ENCODE measurements around the gene IQCM.

IQCM gene

GRCh38 chr4:149835280-149835679 lies 19.6 kb upstream of the IQCM start:
- Histone ChIP-seq H3K36me3 (no peaks in the 10 kb centered on the region), H3K4me1 (no peaks in the 10 kb centered on the region), H3K9me3 (no peaks in the 10 kb centered on the region), H3K4me3 (ENCODE audit: low read depth, low read length) (no peak overlapping the region), H3K27me3 (no peaks in the 10 kb centered on the region)
- TF ChIP-seq, protein P1, sequence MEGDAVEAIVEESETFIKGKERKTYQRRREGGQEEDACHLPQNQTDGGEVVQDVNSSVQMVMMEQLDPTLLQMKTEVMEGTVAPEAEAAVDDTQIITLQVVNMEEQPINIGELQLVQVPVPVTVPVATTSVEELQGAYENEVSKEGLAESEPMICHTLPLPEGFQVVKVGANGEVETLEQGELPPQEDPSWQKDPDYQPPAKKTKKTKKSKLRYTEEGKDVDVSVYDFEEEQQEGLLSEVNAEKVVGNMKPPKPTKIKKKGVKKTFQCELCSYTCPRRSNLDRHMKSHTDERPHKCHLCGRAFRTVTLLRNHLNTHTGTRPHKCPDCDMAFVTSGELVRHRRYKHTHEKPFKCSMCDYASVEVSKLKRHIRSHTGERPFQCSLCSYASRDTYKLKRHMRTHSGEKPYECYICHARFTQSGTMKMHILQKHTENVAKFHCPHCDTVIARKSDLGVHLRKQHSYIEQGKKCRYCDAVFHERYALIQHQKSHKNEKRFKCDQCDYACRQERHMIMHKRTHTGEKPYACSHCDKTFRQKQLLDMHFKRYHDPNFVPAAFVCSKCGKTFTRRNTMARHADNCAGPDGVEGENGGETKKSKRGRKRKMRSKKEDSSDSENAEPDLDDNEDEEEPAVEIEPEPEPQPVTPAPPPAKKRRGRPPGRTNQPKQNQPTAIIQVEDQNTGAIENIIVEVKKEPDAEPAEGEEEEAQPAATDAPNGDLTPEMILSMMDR (IDR thresholded peaks at IDR 0.05; ENCODE audit: low read depth, low read length): no peak
- no peak for DNase-seq

- no peaks in the 10 kb centered on the region for H3K36me3 ChIP-seq
- TF ChIP-seq, protein P1 (IDR thresholded peaks at IDR 0.05; ENCODE audit: low read depth, low read length): no peak
- no peak overlapping the region for H3K4me3 ChIP-seq (ENCODE audit: low read depth, low read length)
- H3K9me3 ChIP-seq: no peaks in the 10 kb centered on the region
- no peaks in the 10 kb centered on the region for H3K27me3 ChIP-seq
- H3K4me1 ChIP-seq: no peaks in the 10 kb centered on the region; the same call in 1 of the 2 replicates
- no peak for DNase-seq
Observed at GRCh38 chr4:149831656-149832208, 16.1 kb upstream of the IQCM start.

GRCh38 chr4:149830823-149831222 lies 15.2 kb upstream of the IQCM start:
- no peaks in the 10 kb centered on the region for H3K9me3 ChIP-seq
- no peaks in the 10 kb centered on the region for H3K27me3 ChIP-seq
- no peaks in the 10 kb centered on the region; the same call in 1 of the 2 replicates for H3K4me1 ChIP-seq
- H3K4me3 ChIP-seq (ENCODE audit: low read depth, low read length): no peak overlapping the region
- H3K36me3 ChIP-seq: no peaks in the 10 kb centered on the region
- no peak for DNase-seq
- TF ChIP-seq, protein P1 (IDR thresholded peaks at IDR 0.05; ENCODE audit: low read depth, low read length): no peak

- no peaks in the 10 kb centered on the region for H3K36me3 ChIP-seq
- DNase-seq: no peak
- TF ChIP-seq, protein P1 (IDR thresholded peaks at IDR 0.05; ENCODE audit: low read depth, low read length): no peak
- no peak overlapping the region for H3K4me3 ChIP-seq (ENCODE audit: low read depth, low read length)
- H3K4me1 ChIP-seq: no peaks in the 10 kb centered on the region; the same call in 1 of the 2 replicates
- H3K27me3 ChIP-seq: no peaks in the 10 kb centered on the region
- H3K9me3 ChIP-seq: no peaks in the 10 kb centered on the region
Observed at GRCh38 chr4:149825336-149825735, 9.7 kb upstream of the IQCM start.

GRCh38 chr4:149823769-149824221 lies 8.2 kb upstream of the IQCM start:
- no peak for DNase-seq
- Histone ChIP-seq H3K36me3 (no peaks in the 10 kb centered on the region), H3K27me3 (no peaks in the 10 kb centered on the region), H3K9me3 (no peaks in the 10 kb centered on the region), H3K4me1 (no peaks in the 10 kb centered on the region), H3K4me3 (ENCODE audit: low read depth, low read length) (no peak overlapping the region)
- TF ChIP-seq, protein P1 (IDR thresholded peaks at IDR 0.05; ENCODE audit: low read depth, low read length): no peak

DNA sequence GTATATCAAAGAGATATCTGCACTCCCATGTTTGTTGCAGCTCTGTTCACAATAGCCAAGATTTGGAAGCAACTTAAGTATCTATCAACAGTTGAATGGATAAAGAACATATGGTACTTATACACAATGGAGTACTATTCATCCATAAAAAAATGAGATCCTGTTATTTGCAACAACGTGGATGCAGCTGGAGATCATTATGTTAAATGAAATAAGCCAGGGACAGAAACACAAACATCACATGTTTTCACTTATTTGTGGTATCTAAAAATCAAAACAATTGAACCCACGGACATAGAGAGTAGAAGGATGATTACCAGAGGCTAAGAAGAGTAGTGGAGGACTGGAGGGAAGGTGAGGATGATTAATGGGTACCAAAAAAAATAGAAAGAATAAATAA lies 14.2 kb downstream of the IQCM start:
- H3K27me3 ChIP-seq: no peaks in the 10 kb centered on the region

More for the DNA sequence above, 14.2 kb downstream of the IQCM start:
- Histone ChIP-seq H3K4me3 (ENCODE audit: low read depth, low read length) (no peak overlapping the region), H3K36me3 (no peaks in the 10 kb centered on the region), H3K4me1 (no peaks in the 10 kb centered on the region), H3K9me3 (no peaks in the 10 kb centered on the region)
- TF ChIP-seq, protein P1 (IDR thresholded peaks at IDR 0.05; ENCODE audit: low read depth, low read length): no peak
- no peak for DNase-seq

Data from BE2C (cell line).